ENCODE data around the gene NHEJ1. TPM values are rescaled to one million over a fixed set of nuclear protein-coding genes. Genes with fewer than 3 reads are reported as not detected.

Gene NHEJ1
- total and polyA plus RNA-seq, 2 donors (not counting 3 experiments of a cell fraction or from before 2014, with no cell fraction given): 12.8 to 12.9 TPM

DNA sequence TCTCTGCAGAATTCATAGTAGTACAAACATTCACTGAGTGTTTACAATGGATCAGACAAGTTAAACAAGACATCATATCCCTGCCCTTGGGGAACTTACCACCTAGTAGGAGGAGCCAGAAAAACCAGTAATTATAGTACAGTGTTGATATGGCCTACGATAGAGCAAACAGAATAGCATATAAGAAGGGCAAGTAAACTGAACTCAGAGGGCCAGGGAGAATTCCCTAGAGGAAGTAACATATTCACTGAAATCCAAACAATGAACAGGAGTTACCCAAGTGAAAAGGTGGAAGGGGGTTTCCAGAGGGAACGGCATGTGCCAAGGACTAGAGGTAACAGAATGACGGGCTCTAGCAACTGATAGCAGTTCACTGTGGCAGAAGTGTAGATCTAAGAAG, 34.1 kb downstream of the NHEJ1 start:
- Histone ChIP-seq H2AFZ (ENCODE audit: low read depth, low read length) (no peak overlapping the region), H3K27me3 (ENCODE audit: control insufficient read depth in 2 of 2, insufficient read depth in 2 of 2, low read length in 2 of 2) (no peaks in the 10 kb centered on the region), H3K27ac (ENCODE audit: insufficient read depth, low read depth, low read length) (no peak overlapping the region), H3K9ac (replicated peaks; ENCODE audit: extremely low read depth, insufficient read depth, low read length) (no peak overlapping the region), H3K4me1 (ENCODE audit: control insufficient read depth, extremely low read depth, insufficient read depth, low read length) (no peaks in the 10 kb centered on the region), H4K20me1 (replicated peaks; ENCODE audit: control insufficient read depth, extremely low read depth, insufficient read depth, low read length) (no peaks in the 10 kb centered on the region), H3K9me1 (replicated peaks; ENCODE audit: control insufficient read depth, extremely low read depth, insufficient read depth, low read length) (no peaks in the 10 kb centered on the region), H3K9me3 (replicated peaks; ENCODE audit: control insufficient read depth, insufficient read depth, low read length) (no peaks in the 10 kb centered on the region), H3K36me3 (ENCODE audit: control insufficient read depth in 2 of 2, extremely low read depth in 1 of 2, insufficient read depth in 2 of 2, low read length in 2 of 2) (no peaks in the 10 kb centered on the region), H3K4me2 (ENCODE audit: insufficient read depth, low read length) (no peak overlapping the region), H3K79me2 (ENCODE audit: control insufficient read depth, insufficient read depth, low read length) (no peaks in the 10 kb centered on the region), H3K4me3 (replicated peaks in 1 of 3; ENCODE audit: insufficient read depth in 1 of 3, low read depth in 1 of 3, low read length in 3 of 3) (no peak overlapping the region)
- ChIA-PET POLR2A (no interaction called here), CTCF (interaction anchor here (1.2 to 3.9 kb wide), 4 partner anchors 10 to 68 kb away, joined by 3 to 14 read pairs (median 4); no protein-coding TSS in a partner anchor)
- DNase-seq (ENCODE audit: low read depth, low spot score) (no peak), FAIRE-seq (no peak)
- dilution Hi-C loops (cut with MboI; ENCODE audit: extremely low pct_ligation_motif_present, low sequenced_read_pairs): no loop called here
- BruUV-seq (replicated peaks): no TSS peak
- TF ChIP-seq MYC (IDR thresholded peaks at IDR 0.05; ENCODE audit: low read depth, low read length) (no peak), EZH2 (IDR thresholded peaks at IDR 0.05; ENCODE audit: borderline replicate concordance, low read depth, low read length, severe bottlenecking) (no peak), POLR2A (IDR thresholded peaks at IDR 0.05; ENCODE audit: low read depth, low read length) (no peak)
- intact Hi-C loops (cut with micrococcal nuclease): no loop called here

GRCh38 chr2:219125886-219126270, 34.7 kb downstream of the NHEJ1 start:
- FAIRE-seq (no peak), DNase-seq (ENCODE audit: low read depth, low spot score) (no peak)
- H3K4me1 ChIP-seq (ENCODE audit: control insufficient read depth, extremely low read depth, insufficient read depth, low read length): no peaks in the 10 kb centered on the region
- no peak overlapping the region for H3K4me3 ChIP-seq (replicated peaks in 1 of 3; ENCODE audit: insufficient read depth in 1 of 3, low read depth in 1 of 3, low read length in 3 of 3)
- no peaks in the 10 kb centered on the region for H4K20me1 ChIP-seq (replicated peaks; ENCODE audit: control insufficient read depth, extremely low read depth, insufficient read depth, low read length)
- dilution Hi-C loops (cut with MboI; ENCODE audit: extremely low pct_ligation_motif_present, low sequenced_read_pairs): no loop called here
- H2AFZ ChIP-seq (ENCODE audit: low read depth, low read length): no peak overlapping the region
- no TSS peak for BruUV-seq (replicated peaks)
- H3K79me2 ChIP-seq (ENCODE audit: control insufficient read depth, insufficient read depth, low read length): no peaks in the 10 kb centered on the region
- H3K9me1 ChIP-seq (replicated peaks; ENCODE audit: control insufficient read depth, extremely low read depth, insufficient read depth, low read length): no peaks in the 10 kb centered on the region
- H3K4me2 ChIP-seq (ENCODE audit: insufficient read depth, low read length): no peak overlapping the region
- intact Hi-C loops (cut with micrococcal nuclease): no loop called here
- CTCF ChIA-PET: interaction anchor here (1.0 to 4.9 kb wide), 5 partner anchors 9 to 96 kb away, joined by 3 to 24 read pairs (median 7); no protein-coding TSS in a partner anchor
- H3K27ac ChIP-seq (ENCODE audit: insufficient read depth, low read depth, low read length): no peak overlapping the region
- POLR2A ChIA-PET: no interaction called here
- H3K27me3 ChIP-seq (ENCODE audit: control insufficient read depth in 2 of 2, insufficient read depth in 2 of 2, low read length in 2 of 2): no peaks in the 10 kb centered on the region
- TF ChIP-seq MYC (IDR thresholded peaks at IDR 0.05; ENCODE audit: low read depth, low read length) (no peak), POLR2AphosphoS5 (IDR thresholded peaks at IDR 0.05; ENCODE audit: insufficient read depth, low read depth, low read length) (no peak)
- TF ChIP-seq, protein P1, sequence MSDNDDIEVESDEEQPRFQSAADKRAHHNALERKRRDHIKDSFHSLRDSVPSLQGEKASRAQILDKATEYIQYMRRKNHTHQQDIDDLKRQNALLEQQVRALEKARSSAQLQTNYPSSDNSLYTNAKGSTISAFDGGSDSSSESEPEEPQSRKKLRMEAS (IDR thresholded peaks at IDR 0.05; ENCODE audit: insufficient read depth, insufficient read length): no peak
- H3K36me3 ChIP-seq (ENCODE audit: control insufficient read depth in 2 of 2, extremely low read depth in 1 of 2, insufficient read depth in 2 of 2, low read length in 2 of 2): no peaks in the 10 kb centered on the region
- H3K9ac ChIP-seq (replicated peaks; ENCODE audit: extremely low read depth, insufficient read depth, low read length): no peak overlapping the region
- H3K9me3 ChIP-seq (replicated peaks; ENCODE audit: control insufficient read depth, insufficient read depth, low read length): no peaks in the 10 kb centered on the region
